ENCODE data around the gene NOL4L.

The NOL4L gene

GRCh38 chr20:32444474-32445220, 140.5 kb downstream of the NOL4L start:
- no peak for DNase-seq (ENCODE audit: low spot score)

- DNase-seq (ENCODE audit: low spot score) = no peak
These were observed 141.7 kb downstream of the NOL4L start for GRCh38 chr20:32443386-32443974.

- no peak for DNase-seq (ENCODE audit: low spot score)
These were observed 142.3 kb downstream of the NOL4L start for GRCh38 chr20:32442630-32443373.

DNA sequence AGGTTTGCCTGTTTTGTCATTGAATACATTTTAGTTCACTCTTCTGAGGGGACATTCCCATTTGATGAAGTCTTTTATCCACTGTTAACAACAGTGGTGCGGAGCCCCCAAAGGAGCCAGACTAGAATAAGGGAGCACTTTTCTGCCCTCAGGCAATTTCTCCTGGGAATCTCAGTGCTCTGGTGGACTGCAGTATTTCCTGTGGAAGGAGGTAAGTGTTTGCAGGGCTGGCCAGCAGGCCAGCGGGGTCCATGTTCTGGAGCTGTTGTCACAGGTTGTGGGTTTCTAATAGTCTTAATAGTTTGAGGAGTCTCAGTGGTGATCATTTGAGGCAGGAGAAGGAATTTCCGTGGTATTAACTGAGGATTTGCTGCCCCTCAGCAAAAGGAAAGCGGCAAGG, 143.5 kb downstream of the NOL4L start:
- DNase-seq (ENCODE audit: low spot score) = no peak

DNA sequence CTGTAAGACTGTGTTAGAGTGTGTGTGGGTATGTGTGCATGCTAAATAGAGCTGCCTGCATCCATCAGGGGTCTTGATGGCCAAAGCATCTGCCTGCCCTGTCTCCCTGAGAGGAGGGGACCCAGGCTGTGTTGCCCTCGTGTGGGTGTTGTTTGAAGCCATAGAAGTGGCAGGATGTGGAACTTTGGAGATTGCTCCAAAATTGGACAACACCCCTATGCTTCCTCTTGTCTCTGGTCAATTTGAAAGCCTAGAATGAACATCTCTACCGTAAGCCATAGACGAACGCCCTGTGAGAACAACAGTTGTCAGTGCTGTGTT, 144.4 kb downstream of the NOL4L start:
- DNase-seq (ENCODE audit: low spot score) = no peak

- no peak for DNase-seq (ENCODE audit: low spot score)
These were observed 144.9 kb downstream of the NOL4L start for GRCh38 chr20:32440069-32440757.

DNA sequence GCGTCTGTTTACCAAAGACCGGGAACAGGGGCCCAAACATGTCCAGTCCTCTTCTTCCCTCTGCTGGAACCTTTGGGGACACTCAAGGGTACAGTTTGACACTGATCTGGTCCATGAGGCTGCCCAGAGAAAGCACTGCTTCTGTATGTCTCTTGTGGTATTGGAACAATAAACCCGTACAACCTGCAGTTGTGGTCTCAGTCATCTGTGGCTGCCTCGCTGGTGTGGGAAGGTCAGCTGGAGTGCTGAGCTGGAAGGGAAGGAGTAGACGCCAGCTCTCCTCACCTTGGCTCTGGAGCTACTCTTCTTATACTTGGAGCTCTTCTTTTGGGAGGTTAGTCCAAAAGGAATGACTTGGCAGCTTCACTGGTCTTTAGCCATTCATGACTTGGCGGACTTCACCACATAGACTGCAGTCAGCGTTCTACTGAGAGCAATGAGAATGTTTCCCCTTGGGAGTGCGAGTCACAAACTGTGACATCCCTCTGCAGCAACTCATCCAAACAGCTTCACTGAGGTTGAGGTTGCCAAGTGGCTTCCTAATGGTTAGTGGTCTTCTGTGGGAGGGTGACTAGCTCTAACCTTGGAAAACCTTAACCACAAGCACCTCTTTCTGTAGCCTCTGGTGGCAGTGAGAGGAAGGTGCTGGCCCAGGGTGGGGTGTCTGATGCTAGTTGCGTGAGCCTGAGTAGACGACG, 145.9 kb downstream of the NOL4L start:
- no peak for DNase-seq (ENCODE audit: low spot score)

- no peak for DNase-seq (ENCODE audit: low spot score)
These were observed 146.7 kb downstream of the NOL4L start for GRCh38 chr20:32438331-32438858.

GRCh38 chr20:32437391-32438074, 147.6 kb downstream of the NOL4L start:
- DNase-seq (ENCODE audit: low spot score) = no peak

DNA sequence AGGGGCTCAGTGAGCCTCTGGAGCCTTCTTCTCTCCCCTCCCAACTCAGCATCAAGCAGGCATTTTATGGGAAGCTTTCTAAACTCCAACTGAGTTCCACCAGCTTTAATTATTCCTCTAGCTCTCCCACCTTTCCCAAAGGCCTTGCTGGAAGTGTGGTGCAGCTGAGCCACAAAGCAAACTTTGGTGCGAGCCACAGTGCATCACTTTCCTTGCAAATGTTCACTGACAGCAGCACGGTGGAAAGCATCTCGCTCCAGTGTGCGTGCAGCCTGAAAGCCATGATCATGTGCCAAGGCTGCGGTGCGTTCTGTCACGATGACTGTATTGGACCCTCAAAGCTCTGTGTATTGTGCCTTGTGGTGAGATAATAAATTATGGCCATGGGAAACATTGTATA, 148.2 kb downstream of the NOL4L start:
- DNase-seq (ENCODE audit: low spot score) = no peak

GRCh38 chr20:32436142-32436861, 148.8 kb downstream of the NOL4L start:
- DNase-seq (ENCODE audit: low spot score) = no peak

DNA sequence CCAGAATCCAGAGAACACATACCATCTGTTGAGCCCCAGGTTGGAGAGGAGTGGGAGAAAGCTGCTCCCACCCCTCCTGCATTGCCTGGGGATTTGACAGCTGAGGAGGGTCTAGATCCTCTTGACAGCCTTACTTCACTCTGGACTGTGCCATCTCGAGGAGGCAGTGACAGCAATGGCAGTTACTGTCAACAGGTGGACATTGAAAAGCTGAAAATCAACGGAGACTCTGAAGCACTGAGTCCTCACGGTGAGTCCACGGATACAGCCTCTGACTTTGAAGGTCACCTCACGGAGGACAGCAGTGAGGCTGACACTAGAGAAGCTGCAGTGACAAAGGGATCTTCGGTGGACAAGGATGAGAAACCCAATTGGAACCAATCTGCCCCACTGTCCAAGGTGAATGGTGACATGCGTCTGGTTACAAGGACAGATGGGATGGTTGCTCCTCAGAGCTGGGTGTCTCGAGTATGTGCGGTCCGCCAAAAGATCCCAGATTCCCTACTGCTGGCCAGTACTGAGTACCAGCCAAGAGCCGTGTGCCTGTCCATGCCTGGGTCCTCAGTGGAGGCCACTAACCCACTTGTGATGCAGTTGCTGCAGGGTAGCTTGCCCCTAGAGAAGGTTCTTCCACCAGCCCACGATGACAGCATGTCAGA, 149.6 kb downstream of the NOL4L start:
- no peak for DNase-seq (ENCODE audit: low spot score)

DNA sequence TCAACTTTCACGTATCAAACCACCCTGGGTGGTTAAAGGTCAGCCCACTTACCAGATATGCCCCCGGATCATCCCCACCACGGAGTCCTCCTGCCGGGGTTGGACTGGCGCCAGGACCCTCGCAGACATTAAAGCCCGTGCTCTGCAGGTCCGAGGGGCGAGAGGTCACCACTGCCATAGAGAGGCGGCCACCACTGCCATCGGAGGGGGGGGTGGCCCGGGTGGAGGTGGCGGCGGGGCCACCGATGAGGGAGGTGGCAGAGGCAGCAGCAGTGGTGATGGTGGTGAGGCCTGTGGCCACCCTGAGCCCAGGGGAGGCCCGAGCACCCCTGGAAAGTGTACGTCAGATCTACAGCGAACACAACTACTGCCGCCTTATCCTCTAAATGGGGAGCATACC, 150.7 kb downstream of the NOL4L start:
- no peak for DNase-seq (ENCODE audit: low spot score)

DNA sequence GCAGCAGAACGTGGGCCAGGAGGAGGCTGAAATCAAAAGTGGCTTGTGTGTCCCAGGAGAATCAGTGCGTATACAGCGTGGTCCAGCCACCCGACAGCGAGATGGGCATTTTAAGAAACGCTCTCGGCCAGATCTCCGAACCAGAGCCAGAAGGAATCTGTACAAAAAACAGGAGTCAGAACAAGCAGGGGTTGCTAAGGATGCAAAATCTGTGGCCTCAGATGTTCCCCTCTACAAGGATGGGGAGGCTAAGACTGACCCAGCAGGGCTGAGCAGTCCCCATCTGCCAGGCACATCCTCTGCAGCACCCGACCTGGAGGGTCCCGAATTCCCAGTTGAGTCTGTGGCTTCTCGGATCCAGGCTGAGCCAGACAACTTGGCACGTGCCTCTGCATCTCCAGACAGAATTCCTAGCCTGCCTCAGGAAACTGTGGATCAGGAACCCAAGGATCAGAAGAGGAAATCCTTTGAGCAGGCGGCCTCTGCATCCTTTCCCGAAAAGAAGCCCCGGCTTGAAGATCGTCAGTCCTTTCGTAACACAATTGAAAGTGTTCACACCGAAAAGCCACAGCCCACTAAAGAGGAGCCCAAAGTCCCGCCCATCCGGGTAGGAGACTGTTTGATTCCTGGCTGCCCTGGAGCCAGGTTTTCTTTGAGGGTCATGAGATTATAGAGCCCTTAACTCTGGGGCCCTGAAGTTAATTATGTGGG, 151.7 kb downstream of the NOL4L start:
- DNase-seq (ENCODE audit: low spot score) = no peak

DNA sequence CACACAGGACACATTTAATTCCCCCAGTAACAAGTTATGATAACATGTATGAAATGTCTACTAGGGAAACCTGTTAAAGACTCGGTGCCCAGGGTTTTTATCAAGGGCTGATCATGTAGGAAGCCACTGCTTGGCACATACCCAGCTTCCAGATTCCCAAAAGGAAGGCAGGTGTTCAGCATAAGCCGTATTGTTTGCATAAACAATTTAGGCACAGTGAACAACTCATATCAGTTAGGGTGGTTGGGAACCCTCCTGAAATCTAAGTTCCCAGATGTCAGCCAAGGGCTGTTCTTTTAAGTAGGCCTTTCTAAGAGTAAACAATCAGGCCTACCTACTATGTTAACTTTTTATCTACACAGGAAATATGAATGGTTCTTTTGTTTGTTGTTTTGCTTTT, 152.9 kb downstream of the NOL4L start:
- DNase-seq (ENCODE audit: low spot score) = no peak

- DNase-seq (ENCODE audit: low spot score) = no peak
These were observed 153.7 kb downstream of the NOL4L start for GRCh38 chr20:32431457-32431856.

DNA sequence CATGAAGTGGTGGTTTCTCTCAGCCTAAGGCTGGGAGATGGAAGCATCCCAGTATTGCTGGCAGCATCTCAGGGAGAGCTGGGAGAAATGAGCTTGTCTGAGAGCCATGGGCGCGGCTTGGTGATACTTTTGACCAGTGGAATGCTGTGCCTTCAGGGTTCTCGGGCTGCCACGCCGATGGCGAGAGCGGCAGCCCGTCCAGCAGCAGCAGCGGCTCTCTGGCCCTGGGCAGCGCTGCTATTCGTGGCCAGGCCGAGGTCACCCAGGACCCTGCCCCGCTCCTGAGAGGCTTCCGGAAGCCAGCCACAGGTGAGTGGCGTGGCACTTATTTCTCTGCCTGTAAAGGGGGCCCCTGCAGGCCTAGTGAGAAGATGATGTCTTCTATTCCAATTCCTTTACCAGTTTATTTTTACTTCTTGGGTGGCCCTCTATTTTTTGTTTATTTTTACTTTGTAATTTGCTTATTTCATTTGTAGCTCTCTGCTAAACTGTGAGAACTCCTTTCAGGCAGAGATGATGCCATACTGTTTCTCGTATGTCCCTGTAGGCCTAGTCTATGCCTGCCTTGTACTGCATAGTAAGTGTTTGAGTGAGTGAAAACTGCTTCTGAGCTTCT, 155.3 kb downstream of the NOL4L start:
- DNase-seq (ENCODE audit: low spot score) = no peak

DNA sequence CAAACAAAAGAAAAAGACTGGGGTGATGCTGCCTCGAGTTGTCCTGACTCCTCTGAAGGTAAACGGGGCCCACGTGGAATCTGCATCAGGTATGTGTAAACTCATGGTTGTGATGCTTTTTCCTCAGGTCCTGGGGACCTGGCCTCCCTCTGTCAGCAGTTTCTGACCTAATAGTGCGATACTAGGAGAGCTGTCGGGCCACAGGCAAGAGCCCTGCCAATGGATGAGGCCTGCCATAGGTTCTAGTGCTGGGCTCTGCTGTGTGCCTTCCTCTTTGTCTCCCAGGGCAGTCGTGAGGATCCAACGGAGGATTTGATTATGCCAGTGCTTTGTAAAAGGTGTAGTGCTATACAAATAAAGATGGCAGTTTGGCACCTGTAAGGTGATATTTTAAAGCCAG, 155.8 kb downstream of the NOL4L start:
- no peak for DNase-seq (ENCODE audit: low spot score)

GRCh38 chr20:32427996-32428395, 157.1 kb downstream of the NOL4L start:
- no peak for DNase-seq (ENCODE audit: low spot score)

Measured in globus pallidus (tissue), 1 donor.